Measurements from ENCODE around the gene MUC4. TPM values are rescaled to one million over a fixed set of nuclear protein-coding genes. Genes with fewer than 3 reads are reported as not detected.
"Not testable (repeated sequence)": the region's sequence is repeated elsewhere in the genome, so short reads cannot be mapped to it uniquely, and the experiment has no call there.

MUC4 gene
- polyA plus RNA-seq, 1 of the 3 experiments (the other 2 are of a cell fraction): 0.07 TPM

DNA sequence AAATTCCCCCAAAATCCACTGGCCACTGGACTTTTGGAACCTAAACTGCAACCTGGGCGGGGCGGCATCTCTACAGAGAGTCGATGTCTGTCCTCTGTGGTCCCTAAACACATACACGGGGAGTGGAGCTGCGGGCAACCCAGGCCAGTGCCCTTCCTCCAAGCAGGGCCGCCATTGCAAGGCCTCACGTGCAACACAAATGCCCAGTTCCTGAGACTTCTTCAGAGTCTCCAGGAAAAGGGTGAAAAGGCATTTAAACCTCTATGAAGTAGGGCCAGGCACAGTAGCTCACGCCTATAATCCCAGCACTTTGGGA lies 4.9 kb downstream of the MUC4 start (continued):
- no peak for TF ChIP-seq GABPA (IDR thresholded peaks at IDR 0.05; ENCODE audit: low read depth)
- no peak for TF ChIP-seq TEAD4 (IDR thresholded peaks at IDR 0.05; ENCODE audit: borderline replicate concordance, insufficient read depth)
- no peak for TF ChIP-seq MXI1 (IDR thresholded peaks at IDR 0.05; ENCODE audit: low read depth, low read length)
- no peak for TF ChIP-seq RFX5 (IDR thresholded peaks at IDR 0.05; ENCODE audit: low read length)
- no peak for TF ChIP-seq SIN3A (IDR thresholded peaks at IDR 0.05; ENCODE audit: borderline replicate concordance, low read depth, low read length)
- TF ChIP-seq MEF2A (IDR thresholded peaks at IDR 0.05; ENCODE audit: borderline replicate concordance, low read depth): no peak

DNA sequence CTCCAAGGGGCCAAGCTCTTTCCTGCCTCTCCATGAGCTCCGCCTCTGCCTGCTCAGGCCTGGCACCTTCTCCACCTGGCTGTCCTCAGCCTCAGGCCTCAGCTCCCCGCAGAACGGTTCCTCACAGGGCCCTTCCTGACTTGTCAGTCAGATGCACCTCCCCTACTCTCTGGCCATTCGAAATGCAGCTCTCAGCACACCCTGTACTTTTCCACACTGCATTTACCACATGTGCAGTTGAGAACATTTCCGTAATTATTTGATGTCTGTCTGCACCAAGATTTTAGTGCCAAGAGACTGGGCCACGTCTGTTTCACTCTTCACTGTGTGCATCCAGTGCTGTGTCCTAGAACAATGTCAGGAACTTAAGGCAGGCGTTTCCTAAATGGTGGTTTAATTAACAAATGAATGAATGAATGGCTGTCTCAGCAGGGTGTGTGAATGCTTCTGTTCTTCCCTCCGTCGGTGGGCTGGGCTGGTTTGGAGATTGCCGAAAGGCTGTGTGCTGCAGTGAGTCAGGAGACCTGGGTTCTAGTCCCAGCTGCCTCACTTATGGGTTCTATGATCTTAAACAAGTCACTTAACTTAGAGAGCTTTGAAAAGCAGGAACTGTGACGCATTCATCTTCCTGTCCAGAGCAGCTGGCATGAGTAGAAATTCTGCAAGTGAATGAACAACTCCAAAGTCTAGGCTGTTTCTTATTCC lies 5.4 kb downstream of the MUC4 start:
- 66% methylated on average over 11 of the region's 11 CpGs for WGBS (ENCODE audit: low lambda C conversion rate)
- H3K9me3 ChIP-seq: no peaks in the 10 kb centered on the region
- H4K20me1 ChIP-seq (ENCODE audit: insufficient read depth): no peaks in the 10 kb centered on the region
- peaks cover 0 to 6% of the 10 kb centered on the region in 2 experiments; a peak in 1 of 4 replicates for H3K4me1 ChIP-seq (ENCODE audit: control insufficient read depth in 1 of 2, insufficient read depth in 2 of 2, low read depth in 1 of 2, low read length in 1 of 2)
- no peaks in the 10 kb centered on the region for H3K9me2 ChIP-seq
- peaks cover 14% of the 10 kb centered on the region; the same call in 1 of the 2 replicates for H3K27me3 ChIP-seq (ENCODE audit: insufficient read depth)
- no peak for DNase-seq
- H2AFZ ChIP-seq (ENCODE audit: low read depth): no peak overlapping the region
- H3K9ac ChIP-seq: no peak overlapping the region
- H3F3A ChIP-seq (replicated peaks; ENCODE audit: insufficient read depth): no peaks in the 10 kb centered on the region
- H3K36me3 ChIP-seq (replicated peaks in 1 of 2; ENCODE audit: control insufficient read depth in 1 of 2, insufficient read depth in 2 of 2, low read length in 1 of 2): no peaks in the 10 kb centered on the region
- no peak overlapping the region for H3K4me2 ChIP-seq
- no peak overlapping the region for H3K4me3 ChIP-seq (ENCODE audit: low read depth in 2 of 2, low read length in 1 of 2)
- TF ChIP-seq GATA2 (CRISPR knock-in tag; IDR thresholded peaks at IDR 0.05) (no peak), FOSL2 (IDR thresholded peaks at IDR 0.05; ENCODE audit: borderline replicate concordance, low read depth) (no peak), RFX5 (IDR thresholded peaks at IDR 0.05; ENCODE audit: low read length) (no peak), SMC3 (IDR thresholded peaks at IDR 0.05; ENCODE audit: low read depth, low read length) (no peak), JUND (IDR thresholded peaks at IDR 0.05) (no peak), NRF1 (IDR thresholded peaks at IDR 0.05; ENCODE audit: low read depth, low read length) (no peak), FOXJ3 (CRISPR knock-in tag; IDR thresholded peaks at IDR 0.05) (no peak), RXRA (IDR thresholded peaks at IDR 0.05; ENCODE audit: borderline replicate concordance, low read depth) (no peak), REST (IDR thresholded peaks at IDR 0.05; ENCODE audit: low read depth, low read length) (no peak), CHD2 (IDR thresholded peaks at IDR 0.05; ENCODE audit: low read length, partially characterized antibody) (no peak), YY1 (IDR thresholded peaks at IDR 0.05; ENCODE audit: low read depth) (no peak), MXI1 (IDR thresholded peaks at IDR 0.05; ENCODE audit: low read depth, low read length) (no peak), EP300 (IDR thresholded peaks at IDR 0.05; ENCODE audit: borderline replicate concordance in 1 of 2, low read depth in 1 of 2, low read length in 1 of 2) (no peak), TAF1 (IDR thresholded peaks at IDR 0.05; ENCODE audit: borderline replicate concordance, low read depth, low read length) (no peak), RAD21 (IDR thresholded peaks at IDR 0.05; ENCODE audit: low read length) (no peak), NFIC (IDR thresholded peaks at IDR 0.05; ENCODE audit: borderline replicate concordance) (no peak)
- TF ChIP-seq, protein P1, sequence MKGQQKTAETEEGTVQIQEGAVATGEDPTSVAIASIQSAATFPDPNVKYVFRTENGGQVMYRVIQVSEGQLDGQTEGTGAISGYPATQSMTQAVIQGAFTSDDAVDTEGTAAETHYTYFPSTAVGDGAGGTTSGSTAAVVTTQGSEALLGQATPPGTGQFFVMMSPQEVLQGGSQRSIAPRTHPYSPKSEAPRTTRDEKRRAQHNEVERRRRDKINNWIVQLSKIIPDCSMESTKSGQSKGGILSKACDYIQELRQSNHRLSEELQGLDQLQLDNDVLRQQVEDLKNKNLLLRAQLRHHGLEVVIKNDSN (IDR thresholded peaks at IDR 0.05; ENCODE audit: borderline replicate concordance, low read depth): no peak
- H3K79me2 ChIP-seq (ENCODE audit: insufficient read depth): no peaks in the 10 kb centered on the region
- ChIA-PET CTCF (interaction anchor here (0.8 kb wide), 1 partner anchor 44 kb away, joined by 4 read pairs; no protein-coding TSS in a partner anchor), POLR2A (no interaction called here)
- no peak overlapping the region for H3K27ac ChIP-seq (ENCODE audit: low read depth in 2 of 2, low read length in 1 of 2)

- H3K27ac ChIP-seq (ENCODE audit: low read depth in 2 of 2, low read length in 1 of 2); H3K36me3 ChIP-seq (replicated peaks in 1 of 2; ENCODE audit: control insufficient read depth in 1 of 2, insufficient read depth in 2 of 2, low read length in 1 of 2); POLR2A ChIA-PET; H4K20me1 ChIP-seq (ENCODE audit: insufficient read depth); H3K4me1 ChIP-seq (ENCODE audit: control insufficient read depth in 1 of 2, insufficient read depth in 2 of 2, low read depth in 1 of 2, low read length in 1 of 2); H3K9ac ChIP-seq; H3F3A ChIP-seq (replicated peaks; ENCODE audit: insufficient read depth); H2AFZ ChIP-seq (ENCODE audit: low read depth); H3K9me2 ChIP-seq; H3K9me3 ChIP-seq; H3K79me2 ChIP-seq (ENCODE audit: insufficient read depth); H3K4me3 ChIP-seq (ENCODE audit: low read depth in 2 of 2, low read length in 1 of 2); CTCF ChIA-PET; DNase-seq; H3K4me2 ChIP-seq: not testable (repeated sequence)
- 67% methylated on average over 5 of the region's 5 CpGs for WGBS (ENCODE audit: low lambda C conversion rate)
- H3K27me3 ChIP-seq (ENCODE audit: insufficient read depth): peaks cover 14% of the 10 kb centered on the region; the same call in 1 of the 2 replicates
These were observed 6.1 kb downstream of the MUC4 start for GRCh38 chr3:195805588-195805987.
